Activated CD8-positive, alpha-beta memory T cell treated with anti-CD3 and anti-CD28 coated beads for 48 hours (primary cell): ENCODE measurements around the gene CCDC39.
"Not testable (repeated sequence)": the region's sequence is repeated elsewhere in the genome, so short reads cannot be mapped to it uniquely, and the experiment has no call there.

Source experiments
- DNase-seq, 3 experiments: peaks; one replicate each; pipeline ENCODE4 v3.0.0-alpha.2; 2020; ENCODE audit warnings: low read depth in 2 of 3, low spot score in 2 of 3

CCDC39 gene

DNA sequence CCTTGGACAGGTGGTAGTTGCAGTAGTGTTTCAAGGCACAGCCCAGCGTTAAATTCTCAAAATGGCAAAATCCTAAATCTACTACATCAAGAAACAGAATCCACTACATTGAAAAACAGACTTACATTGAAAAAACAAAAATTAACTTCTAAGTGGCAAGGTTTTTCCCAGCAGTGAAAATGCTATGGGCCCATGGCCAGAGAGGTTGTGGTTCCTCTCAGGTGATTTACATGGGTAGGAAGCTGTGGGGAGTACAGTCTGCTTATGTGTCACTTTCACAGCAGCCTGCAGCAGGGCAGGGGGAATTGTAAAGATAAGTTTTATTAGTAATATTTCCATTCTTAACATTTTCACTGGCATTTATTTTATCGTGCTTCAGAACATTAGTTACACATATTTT is 52.4 kb downstream of the CCDC39 start:
- DNase-seq, result no peak

DNA sequence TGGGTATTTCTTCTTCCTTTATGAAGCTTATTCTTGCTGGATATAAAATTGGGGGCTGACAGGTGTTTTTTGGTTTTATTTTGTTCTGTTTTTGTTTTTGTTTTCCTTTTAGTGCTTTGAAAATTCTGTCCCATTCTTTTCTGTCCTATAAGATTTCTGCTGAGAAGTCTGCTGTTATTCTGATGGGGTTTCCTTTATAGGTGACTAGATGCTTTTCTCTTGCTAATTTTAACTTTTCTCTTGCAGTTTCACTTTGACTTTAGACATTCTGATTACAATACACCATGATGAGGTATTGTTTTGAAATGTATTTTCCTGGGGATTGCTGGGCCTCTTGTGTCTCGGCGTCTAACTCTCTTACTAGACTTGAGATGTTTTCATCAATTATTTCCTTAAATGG is 54.6 kb downstream of the CCDC39 start:
- DNase-seq, result no peak

- no peak for DNase-seq
Measured at GRCh38 chr3:180619723-180620122, 59.6 kb downstream of the CCDC39 start.

DNA sequence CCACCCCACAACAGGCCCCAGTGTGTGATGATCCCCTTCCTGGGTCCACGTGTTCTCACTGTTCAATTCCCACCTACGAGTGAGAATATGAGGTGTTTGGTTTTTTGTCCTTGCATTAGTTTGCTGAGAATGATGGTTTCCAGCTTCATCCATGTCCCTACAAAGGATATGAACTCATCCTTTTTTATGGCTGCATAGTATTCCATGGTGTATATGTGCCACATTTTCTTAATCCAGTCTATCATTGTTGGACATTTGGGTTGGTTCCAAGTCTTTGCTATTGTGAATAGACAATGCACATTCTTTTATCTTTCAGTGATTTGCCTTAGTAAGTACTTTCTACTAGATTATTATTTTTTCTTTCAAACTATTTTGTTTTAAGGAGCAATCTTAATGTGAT is 60.7 kb downstream of the CCDC39 start:
- not testable (repeated sequence) for DNase-seq

GRCh38 chr3:180617049-180617448 is 62.2 kb downstream of the CCDC39 start:
- DNase-seq, result no peak

DNA sequence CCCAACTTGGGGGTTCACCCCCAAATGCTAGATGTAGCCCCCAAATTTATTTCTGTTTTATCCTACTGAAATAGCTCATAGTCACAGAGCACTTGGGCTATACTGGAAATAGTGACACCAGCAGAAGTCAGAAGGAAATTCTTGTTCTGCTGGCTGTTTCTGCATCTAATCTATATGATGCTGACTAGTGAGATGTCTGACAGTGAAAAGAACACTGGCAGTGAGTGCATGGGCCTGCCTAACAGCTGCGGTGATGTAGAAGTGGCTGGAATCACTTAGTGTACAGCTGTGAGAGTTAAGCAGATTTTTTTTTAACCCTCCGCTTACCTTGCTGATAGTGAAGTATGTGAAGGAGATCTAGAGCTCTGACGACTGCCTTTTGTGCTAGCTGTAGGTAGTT is 63.3 kb downstream of the CCDC39 start:
- no peak for DNase-seq

- DNase-seq, result no peak
Measured at GRCh38 chr3:180612364-180612763, 66.9 kb downstream of the CCDC39 start.

DNA sequence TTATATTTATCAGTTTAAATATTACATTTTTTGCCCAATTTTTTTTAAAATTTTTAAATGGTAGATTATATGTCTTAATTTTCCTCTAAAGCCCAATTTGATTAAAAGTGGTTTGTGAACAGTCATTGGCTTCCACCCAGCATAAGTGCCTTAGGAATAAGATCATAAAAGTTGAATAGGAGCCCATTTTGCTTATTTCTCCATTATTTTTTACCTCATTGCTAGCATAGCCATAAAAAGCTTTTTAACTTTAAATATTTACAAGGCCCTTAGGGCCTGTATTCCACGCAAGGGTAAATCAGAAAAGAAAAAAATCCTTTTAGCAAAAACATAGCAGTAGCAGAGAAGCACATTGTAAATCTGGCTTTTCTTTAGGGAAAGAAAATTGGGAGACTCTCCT is 68.3 kb downstream of the CCDC39 start:
- no peak for DNase-seq

DNA sequence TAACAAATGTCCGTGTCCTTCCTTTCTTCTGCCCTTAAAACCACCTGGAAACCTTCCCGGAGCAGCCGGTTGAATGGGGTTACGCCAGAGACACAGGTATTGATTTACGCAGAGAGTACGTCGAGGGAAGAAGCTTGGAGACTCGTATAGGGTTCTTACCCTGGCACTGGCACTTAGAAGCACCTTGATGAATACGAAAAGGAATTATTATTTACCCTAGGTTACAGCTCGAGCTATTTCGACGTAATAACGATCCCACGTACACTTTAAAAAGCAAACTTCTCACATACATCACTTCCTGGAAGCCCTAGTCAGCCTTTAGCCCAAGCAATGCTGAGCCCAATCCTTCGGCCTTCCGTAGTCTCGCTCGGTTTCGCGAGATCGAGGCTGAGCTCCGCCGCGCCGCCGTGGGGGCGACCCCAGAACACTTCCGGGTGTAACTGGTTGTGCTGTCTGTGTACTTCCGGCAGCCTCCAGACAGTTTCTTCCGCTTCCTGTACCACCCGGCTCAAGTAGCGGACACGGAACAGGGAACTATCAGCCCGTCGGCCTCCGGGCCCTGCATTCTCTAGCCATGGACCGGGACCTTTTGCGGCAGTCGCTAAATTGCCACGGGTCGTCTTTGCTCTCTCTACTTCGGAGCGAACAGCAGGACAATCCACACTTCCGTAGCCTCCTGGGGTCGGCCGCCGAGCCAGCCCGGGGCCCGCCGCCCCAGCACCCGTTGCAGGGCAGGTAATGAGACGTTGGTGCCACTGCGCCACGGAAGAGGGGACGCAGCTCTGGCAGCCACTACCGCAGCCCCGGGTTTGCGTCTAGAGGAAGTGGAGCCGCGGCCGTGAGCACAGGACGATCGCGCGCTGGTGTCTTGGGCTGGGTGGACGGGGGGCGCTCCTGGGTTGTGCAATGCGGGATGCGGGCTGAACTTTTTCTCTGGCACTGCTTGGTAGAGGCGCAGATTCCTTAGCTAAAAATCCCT is 77.3 kb downstream of the CCDC39 start, which contains the start of gene TTC14:
TTC14 (plus strand) TSS at position 476 of the 979 bp plus-strand sequence; CDS start at position 575, 99 bp downstream.
- peak; percentile 73 to 88 (median 87) for DNase-seq

DNA sequence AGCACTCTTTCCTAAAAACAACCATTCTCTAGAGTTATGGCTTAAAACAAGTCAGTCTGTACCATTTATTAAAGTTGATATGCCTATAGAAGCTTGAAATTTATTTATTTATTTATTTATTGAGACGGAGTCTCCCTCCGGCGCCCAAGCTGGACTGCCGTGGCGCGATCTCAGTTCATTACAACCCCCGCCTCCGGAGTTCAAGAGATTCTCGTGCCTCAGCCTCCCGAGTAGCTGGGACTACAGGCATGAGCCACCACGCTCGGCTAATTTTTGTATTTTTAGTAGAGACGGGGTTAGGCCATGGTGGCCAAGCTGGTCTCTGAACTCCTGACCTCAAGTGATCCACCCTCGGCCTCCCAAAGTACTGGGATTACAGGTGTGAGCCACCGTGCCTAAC is 78.8 kb downstream of the CCDC39 start:
- DNase-seq, result no peak

GRCh38 chr3:180595559-180595935 is 83.7 kb downstream of the CCDC39 start:
- no peak for DNase-seq

DNA sequence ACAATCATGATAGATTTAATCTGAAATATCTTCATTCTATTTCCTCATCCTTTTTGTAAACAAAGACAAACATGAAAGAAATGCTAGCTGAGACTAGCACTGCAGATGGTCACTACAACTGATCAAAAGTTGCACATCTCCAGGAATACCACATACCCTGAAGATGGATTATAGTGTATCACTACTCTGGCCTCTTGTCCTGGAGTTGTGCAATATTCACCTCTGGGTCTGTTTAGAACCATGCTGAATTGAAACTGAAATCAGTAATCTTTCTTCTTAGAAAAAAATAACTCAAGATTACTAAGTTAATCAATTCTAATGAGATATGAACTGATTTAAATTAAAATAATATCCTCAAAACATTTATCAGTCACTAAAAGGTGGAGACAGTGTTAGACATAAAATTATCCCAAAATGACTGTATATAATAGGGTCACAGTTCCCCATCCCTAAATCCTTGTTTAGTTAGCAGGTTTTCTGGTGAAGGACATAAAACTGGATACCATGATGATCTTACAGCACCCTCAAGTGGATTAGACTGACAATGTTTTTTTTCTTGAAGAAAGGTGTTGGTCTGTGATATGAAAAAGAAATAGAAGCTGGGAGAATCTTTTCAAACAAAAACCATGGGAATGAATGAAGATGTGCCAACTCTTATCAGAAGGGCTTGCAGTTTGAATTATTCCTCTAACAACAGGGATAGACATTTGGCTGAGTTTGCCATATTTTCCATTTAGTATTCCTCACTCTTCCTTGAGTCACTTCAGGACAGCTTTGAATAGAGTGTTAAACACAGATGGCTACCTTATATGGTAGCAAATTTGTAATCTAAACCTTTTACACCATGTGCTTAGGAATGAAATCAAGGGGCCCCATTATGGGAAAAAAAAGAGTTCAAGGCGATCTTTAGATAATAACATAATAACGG is 84.4 kb downstream of the CCDC39 start:
- no peak for DNase-seq

GRCh38 chr3:180593631-180594030 is 85.7 kb downstream of the CCDC39 start:
- not testable (repeated sequence) for DNase-seq

- no peak for DNase-seq
Measured at GRCh38 chr3:180590396-180590795, 88.9 kb downstream of the CCDC39 start.

DNA sequence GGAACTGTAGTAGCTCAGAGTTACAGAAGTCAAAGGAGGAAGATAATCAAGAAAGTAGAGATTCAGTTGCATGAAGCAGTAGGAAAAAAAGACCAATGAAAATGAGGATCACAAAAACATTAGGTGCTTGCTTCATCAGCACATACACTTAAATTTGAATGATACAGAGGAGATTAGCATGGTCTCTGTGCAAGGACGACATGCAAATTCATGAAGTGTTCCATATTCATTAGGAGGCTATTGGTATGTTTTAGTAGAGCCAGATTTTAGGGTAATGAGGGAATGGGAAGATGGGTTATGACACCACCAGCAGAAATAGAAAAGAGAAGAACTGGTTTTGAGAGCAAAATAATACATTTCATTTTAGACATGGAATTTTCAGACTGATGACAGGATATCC is 98.4 kb downstream of the CCDC39 start:
- DNase-seq, result no peak

GRCh38 chr3:180575571-180575970 is 103.7 kb downstream of the CCDC39 start:
- DNase-seq, result no peak

GRCh38 chr3:180571831-180572598 is 107.3 kb downstream of the CCDC39 start:
- DNase-seq, result no peak

DNA sequence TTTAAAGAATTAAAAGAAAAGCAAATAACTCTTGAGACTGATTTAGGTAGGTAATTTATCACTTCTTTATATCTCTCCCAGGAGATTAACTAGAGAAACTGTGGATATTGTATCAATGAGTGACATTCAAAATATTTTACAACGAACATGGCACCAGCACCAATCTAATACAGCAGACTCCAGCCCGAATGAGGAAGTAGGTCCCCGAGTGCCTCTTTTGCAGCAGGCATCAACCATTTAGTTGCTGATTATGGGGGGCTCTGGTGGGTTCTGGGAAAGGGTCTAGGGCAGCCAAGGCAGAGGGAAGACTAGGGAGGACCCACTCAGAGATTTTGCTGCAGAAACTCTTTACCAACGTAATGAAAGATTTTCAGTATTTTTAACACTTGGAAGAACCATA is 109.1 kb downstream of the CCDC39 start:
- no peak for DNase-seq

GRCh38 chr3:180564676-180565075 is 114.6 kb downstream of the CCDC39 start:
- DNase-seq, result no peak
